HG03095 (cell line): ENCODE results near the gene FLACC1.
A peak's percentile ranks its signal among the peaks of the same experiment; 100 is the strongest.
"Not testable (repeated sequence)": the region's sequence is repeated elsewhere in the genome, so short reads cannot be mapped to it uniquely, and the experiment has no call there.

Source experiments
- ATAC-seq: cut with Tn5 transposase; IDR thresholded peaks from one replicate; pipeline ENCODE4 v1.9.1; 2021; ENCODE audit warnings: moderate library complexity; ENCODE audit not compliant: unreplicated experiment

FLACC1 gene

DNA sequence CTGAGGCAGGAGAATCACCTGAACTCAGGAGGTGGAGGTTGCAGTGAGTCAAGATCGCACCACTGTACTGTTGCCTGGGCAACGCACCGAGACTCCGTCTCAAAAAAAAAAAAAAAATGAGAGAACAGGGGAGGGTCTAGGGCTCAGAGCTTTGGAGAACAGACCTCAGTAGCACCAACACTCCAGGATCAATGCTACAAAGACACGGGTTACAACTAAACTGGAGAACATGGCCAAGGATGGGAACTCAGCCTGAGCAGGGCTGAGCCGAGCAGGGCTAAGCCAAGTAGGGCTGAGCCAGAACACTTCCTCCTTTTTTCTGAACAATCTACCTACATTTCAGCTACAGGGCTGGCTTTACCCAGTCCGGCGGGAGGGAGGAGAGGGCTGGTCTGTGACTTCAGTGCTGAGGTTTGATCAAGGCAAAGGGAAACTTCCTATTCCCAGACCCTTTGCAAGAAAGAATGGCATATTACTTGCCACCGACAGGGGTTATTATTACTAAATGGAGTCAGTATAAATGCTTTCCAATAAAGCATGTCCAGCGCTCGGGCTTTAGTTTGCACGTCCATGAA lies 99.7 kb downstream of the FLACC1 start:
- ATAC-seq = peak; percentile 48

DNA sequence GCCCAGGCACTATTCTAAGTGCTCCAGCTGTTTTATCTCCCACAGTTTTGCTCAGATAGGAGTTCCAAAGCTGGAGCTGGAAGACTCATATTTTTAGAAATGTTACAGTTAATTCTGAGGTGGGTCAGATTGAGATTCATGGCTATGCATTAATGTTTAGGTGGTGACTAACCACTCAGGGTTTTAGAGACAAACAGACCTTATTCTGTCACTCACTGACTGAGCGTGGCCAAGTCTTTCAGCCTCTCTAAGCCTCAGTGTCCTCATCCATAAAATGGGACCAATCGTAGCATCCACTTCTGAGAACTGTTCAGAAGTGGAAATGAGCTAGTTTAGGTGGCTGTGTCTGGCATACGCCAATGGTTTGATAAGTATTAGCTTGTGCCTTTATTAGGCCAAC lies 101.1 kb downstream of the FLACC1 start:
- no peak for ATAC-seq

GRCh38 chr2:201255408-201256033 lies 101.6 kb downstream of the FLACC1 start:
- ATAC-seq = no peak

- no peak for ATAC-seq
These were observed 102.9 kb downstream of the FLACC1 start for GRCh38 chr2:201254081-201254730.

- ATAC-seq = no peak
These were observed 106.4 kb downstream of the FLACC1 start for GRCh38 chr2:201250741-201251140.

- ATAC-seq = no peak
These were observed 107.3 kb downstream of the FLACC1 start for GRCh38 chr2:201249889-201250288.

- no peak for ATAC-seq
These were observed 108.8 kb downstream of the FLACC1 start for GRCh38 chr2:201248288-201248844.

- ATAC-seq = no peak
These were observed 110.9 kb downstream of the FLACC1 start for GRCh38 chr2:201246280-201246679.

DNA sequence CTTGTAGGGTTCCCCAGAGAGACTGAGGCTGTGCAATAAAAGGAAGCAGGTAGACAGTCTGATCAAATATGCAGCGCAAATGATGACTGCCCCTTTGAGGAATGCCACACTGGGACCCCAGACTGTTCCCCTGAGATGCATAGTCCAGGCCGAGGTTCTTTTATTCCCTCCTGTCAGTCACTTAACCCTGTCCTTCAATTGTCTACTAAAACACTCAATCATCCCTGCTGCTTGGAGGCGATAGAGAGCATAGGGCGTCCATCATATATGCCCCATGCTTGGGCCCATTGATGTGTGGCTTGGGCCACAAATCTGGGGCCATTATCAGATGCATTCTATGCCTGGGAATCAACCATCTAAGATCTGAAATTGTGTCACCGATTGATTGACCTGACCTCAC lies 112.3 kb downstream of the FLACC1 start:
- no peak for ATAC-seq

GRCh38 chr2:201242571-201243277 lies 114.4 kb downstream of the FLACC1 start:
- no peak for ATAC-seq

DNA sequence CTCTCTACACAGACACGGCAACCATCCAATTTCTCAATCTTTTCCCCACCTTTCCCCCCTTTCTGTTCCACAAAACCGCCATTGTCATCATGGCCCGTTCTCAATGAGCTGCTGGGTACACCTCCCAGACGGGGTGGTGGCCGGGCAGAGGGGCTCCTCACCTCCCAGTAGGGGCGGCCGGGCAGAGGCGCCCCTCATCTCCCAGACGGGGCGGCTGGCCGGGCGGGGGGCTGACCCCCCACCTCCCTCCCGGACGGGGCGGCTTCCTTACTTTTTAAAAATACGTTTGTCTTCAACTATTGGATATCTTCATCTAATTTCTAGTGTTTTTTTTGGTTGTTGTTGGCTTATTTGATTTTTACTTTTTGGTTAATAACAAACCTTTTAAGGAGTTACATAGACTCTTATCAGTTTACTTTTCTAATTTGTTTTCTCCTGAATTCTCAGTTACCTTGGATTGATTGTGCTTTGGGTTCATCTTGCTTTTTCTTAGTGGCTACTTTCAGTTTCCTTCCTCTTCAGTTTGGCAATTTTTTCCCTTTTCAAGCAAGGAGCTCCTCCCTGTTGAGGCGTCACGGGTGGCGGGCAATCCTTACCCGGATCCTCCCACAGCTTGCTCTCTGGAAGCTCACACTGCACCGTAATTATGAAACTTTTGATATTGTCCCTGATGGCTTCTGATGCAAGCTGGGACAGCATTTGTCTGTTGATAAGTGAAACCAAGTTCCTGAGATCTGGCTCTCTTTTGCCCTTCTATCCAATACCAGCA lies 117.8 kb downstream of the FLACC1 start:
- not testable (repeated sequence) for ATAC-seq
